Hepatocyte (in vitro differentiated cells): Measurements from ENCODE around the gene GDI1.

Source experiments
- CTCF ChIP-seq: fragments of 200-600 bp; sonication (generic); IDR thresholded peaks from 2 replicates; pipeline ENCODE4 v1.5.1; 2016; ENCODE audit warnings: antibody characterized with exemption, mild to moderate bottlenecking; ENCODE audit not compliant: poor library complexity
- EZH2 ChIP-seq: fragments of 200-600 bp; sonication (generic); IDR thresholded peaks from 2 replicates; pipeline ENCODE4 v1.6.1; 2016; ENCODE audit warnings: antibody characterized with exemption, mild to moderate bottlenecking, borderline replicate concordance

GRCh38 chrX:154478728-154479622 lies 42.0 kb downstream of the GDI1 start, which contains the start of gene LAGE3:
- no peak for TF ChIP-seq CTCF
- no peak for TF ChIP-seq EZH2
